K562 (cell line): Measurements from ENCODE around the gene FRMD4A. TPM values are rescaled to one million over a fixed set of nuclear protein-coding genes. Genes with fewer than 3 reads are reported as not detected.

Experiments used
- ATF4 ChIP-seq: fragments of 450-650 bp; formaldehyde crosslinking; IDR thresholded peaks from 2 replicates; pipeline ENCODE4 v1.4.0; 2022; ENCODE audit warnings: mild to moderate bottlenecking, moderate library complexity
- CSDE1 ChIP-seq, 2 experiments: fragments of 450-650 bp; IDR thresholded peaks; 2 replicates each; pipeline ENCODE4 v1.6.1; 2016; ENCODE audit warnings: mild to moderate bottlenecking in 1 of 2
- DMBX1 ChIP-seq: fragments of 250-450 bp; sonication (Bioruptor Pico); IDR thresholded peaks from 2 replicates; pipeline ENCODE4 v1.8.0; 2022; ENCODE audit warnings: inconsistent platforms, mild to moderate bottlenecking, moderate library complexity, borderline replicate concordance
- FOXO4 ChIP-seq: fragments of 450-650 bp; formaldehyde crosslinking; IDR thresholded peaks from 2 replicates; pipeline ENCODE4 v1.4.0; 2020; ENCODE audit warnings: mild to moderate bottlenecking, moderate library complexity
- HMGXB4 ChIP-seq: sonication (generic); formaldehyde crosslinking; IDR thresholded peaks from 2 replicates; pipeline ENCODE4 v1.8.1; 2023; ENCODE audit warnings: mild to moderate bottlenecking, missing genetic modification reagents
- HNRNPUL1 ChIP-seq: fragments of 200-400 bp; formaldehyde crosslinking; IDR thresholded peaks from 2 replicates; pipeline ENCODE4 v1.6.1; 2017; ENCODE audit warnings: low read length
- POLR2B ChIP-seq: fragments of 450-650 bp; IDR thresholded peaks from 2 replicates; pipeline ENCODE4 v1.6.1; 2018; ENCODE audit warnings: low read depth; ENCODE audit not compliant: partially characterized antibody
- PTBP1 ChIP-seq: fragments of 200-400 bp; formaldehyde crosslinking; IDR thresholded peaks from 2 replicates; pipeline ENCODE4 v1.6.1; 2017; ENCODE audit warnings: low read depth, low read length
- RUNX1 ChIP-seq: sonication (generic); IDR thresholded peaks from 2 replicates; pipeline ENCODE4 v1.6.1; 2016; ENCODE audit warnings: antibody characterized with exemption, low read depth
- TBL1XR1 ChIP-seq, 2 experiments: IDR thresholded peaks; 2 replicates each; pipeline ENCODE4 v1.6.1; 2012; ENCODE audit warnings: improper control_type of control experiment in 2 of 2, low read length in 2 of 2, mild to moderate bottlenecking in 1 of 2
- TSHZ1 ChIP-seq: fragments of 250-450 bp; sonication (Bioruptor Pico); IDR thresholded peaks from 2 replicates; pipeline ENCODE4 v1.4.0; 2020; ENCODE audit warnings: mild to moderate bottlenecking, moderate library complexity
- ZNF232 ChIP-seq: sonication (generic); formaldehyde crosslinking; IDR thresholded peaks from 2 replicates; pipeline ENCODE4 v1.8.0; 2022; ENCODE audit warnings: mild to moderate bottlenecking, missing genetic modification reagents
- ZNF592 ChIP-seq: fragments of 450-650 bp; IDR thresholded peaks from 2 replicates; pipeline ENCODE4 v1.6.1; 2017; ENCODE audit warnings: antibody characterized with exemption, mild to moderate bottlenecking
- ZNF717 ChIP-seq: fragments of 250-450 bp; sonication (Bioruptor Pico); IDR thresholded peaks from 2 replicates; pipeline ENCODE4 v1.5.0; 2021
- ZNF76 ChIP-seq: fragments of 250-450 bp; sonication (Bioruptor Pico); IDR thresholded peaks from 2 replicates; pipeline ENCODE4 v1.4.0; 2020; ENCODE audit warnings: mild to moderate bottlenecking, moderate library complexity, borderline replicate concordance
- polyA plus RNA-seq, 8 experiments: library from polyadenylated mRNA; depleted of rRNA in 4 of 8; stranded (reverse) in 5 of 8; unstranded in 3 of 8; fragments of >200 nt; fragmentation: Nextera tagmentation in 2 of 8; fragmentation: Illumina TruSeq in 1 of 8; extraction: Ambion mirVana in 2 of 8; extraction: Trizol in 1 of 8; gene quantifications; 2 replicates each; pipeline versions ENCODE4 v1.2.1 to v1.2.3, GENCODE V29; 2011 to 2014; ENCODE audit warnings: inconsistent platforms in 1 of 8, missing spikeins in 1 of 8
- total RNA-seq, 7 experiments: library from RNA; depleted of rRNA in 6 of 7; stranded (reverse); fragments of >200 nt in 6 of 7; fragmentation: Illumina TruSeq in 2 of 7; extraction: Trizol in 2 of 7; gene quantifications; 2 replicates each; pipeline versions ENCODE4 v1.2.1 to v1.2.3, GENCODE V29; 2011 to 2021; ENCODE audit warnings: low replicate concordance in 1 of 7

FRMD4A gene
- total and polyA plus RNA-seq, 9 of the 15 experiments (the other 6 are each of a cell fraction or from before 2014, with no cell fraction given), result 0.80 to 5.2 (median 3.0) TPM

GRCh38 chr10:14185316-14186045 lies 145.2 kb downstream of the FRMD4A start (continued):
- TF ChIP-seq FOXO4 (CRISPR knock-in tag) (peak; percentile 99), HNRNPUL1 (peak; percentile 99), RUNX1 (peak; percentile 89; the same call in 1 of the 2 replicates), ATF4 (CRISPR knock-in tag) (peak; percentile 76), TBL1XR1 (IDR thresholded peaks at IDR 0.05; ENCODE audit: low read length in 2 of 2) (peak; percentile 77 to 99), ZNF592 (0 out of 2 replicates have a peak, but pooled peaks have one; percentile 18), CSDE1 (IDR thresholded peaks at IDR 0.05) (peak in 1 of 2 experiments; percentile 98; a peak in 2 of 4 replicates), ZNF76 (no peak), ZNF232 (CRISPR knock-in tag) (peak; percentile 71; the same call in 1 of the 2 replicates), ZNF717 (peak; percentile 100), TSHZ1 (peak; percentile 19; the same call in 1 of the 2 replicates), POLR2B (peak; percentile 99), PTBP1 (peak; percentile 93), HMGXB4 (CRISPR knock-in tag) (peak; percentile 87), DMBX1 (CRISPR knock-in tag) (no peak)
